Raji (cell line): Measurements from ENCODE around the gene FAM163B.

Experiments used
- POLR2A ChIP-seq: IDR thresholded peaks from 2 replicates; pipeline ENCODE4 v1.6.1; 2011; ENCODE audit warnings: low read depth, low read length, control low read depth; ENCODE audit not compliant: insufficient read depth

The FAM163B gene

DNA sequence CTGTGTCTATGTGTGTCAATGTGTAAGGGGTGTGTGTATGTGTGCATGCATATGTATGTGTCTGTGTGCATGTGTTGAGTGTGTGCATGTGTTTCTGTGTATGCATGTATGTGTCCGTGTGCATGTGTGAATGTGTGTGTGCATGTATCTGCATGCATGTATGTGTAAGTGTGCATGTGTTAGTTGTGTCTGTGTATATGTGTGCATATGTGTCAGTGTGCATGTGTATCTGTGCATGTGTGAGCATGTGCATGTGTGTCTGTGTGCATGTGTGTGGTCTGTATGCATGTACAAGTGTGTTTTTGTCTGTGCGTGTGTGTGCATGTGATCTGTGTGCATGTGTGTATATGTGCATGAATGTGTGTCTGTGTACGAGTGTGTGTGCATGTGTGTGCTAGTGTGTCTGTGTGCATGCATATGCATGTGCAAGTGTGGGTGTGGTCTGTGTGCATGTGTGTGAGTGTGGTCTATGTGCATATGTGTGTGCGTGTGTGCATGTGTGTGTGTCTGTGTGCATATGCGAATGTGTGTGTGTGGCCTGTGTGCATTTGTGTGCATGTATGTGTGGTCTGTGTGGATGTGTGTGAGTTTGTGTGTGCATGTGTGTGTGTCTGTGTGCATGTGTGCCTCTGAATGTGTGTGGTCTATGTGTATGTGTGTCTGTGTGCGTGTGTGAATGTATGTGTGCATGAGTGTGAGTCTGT is 9.6 kb downstream of the FAM163B start:
- no peak for TF ChIP-seq POLR2A

DNA sequence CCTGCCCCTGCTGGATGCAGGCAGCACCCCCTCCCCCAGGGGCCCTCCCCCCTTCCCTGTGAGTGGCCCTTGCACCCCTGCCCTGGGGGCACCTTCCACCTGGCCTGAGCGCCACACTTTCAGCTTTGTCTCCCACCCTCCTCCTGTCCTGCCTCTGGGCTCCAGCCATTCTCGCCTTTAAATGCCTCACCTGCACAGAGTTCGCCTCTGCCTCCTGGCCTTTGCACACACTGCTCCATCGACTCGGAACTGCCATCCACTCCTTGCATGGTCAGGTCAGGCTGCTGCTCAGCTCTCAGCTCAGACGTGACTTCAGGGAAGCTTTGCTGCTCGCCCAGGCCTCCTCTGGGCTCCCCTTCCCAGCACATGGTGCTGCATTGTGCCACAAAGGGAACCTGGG is 10.2 kb downstream of the FAM163B start:
- TF ChIP-seq POLR2A: no peak

DNA sequence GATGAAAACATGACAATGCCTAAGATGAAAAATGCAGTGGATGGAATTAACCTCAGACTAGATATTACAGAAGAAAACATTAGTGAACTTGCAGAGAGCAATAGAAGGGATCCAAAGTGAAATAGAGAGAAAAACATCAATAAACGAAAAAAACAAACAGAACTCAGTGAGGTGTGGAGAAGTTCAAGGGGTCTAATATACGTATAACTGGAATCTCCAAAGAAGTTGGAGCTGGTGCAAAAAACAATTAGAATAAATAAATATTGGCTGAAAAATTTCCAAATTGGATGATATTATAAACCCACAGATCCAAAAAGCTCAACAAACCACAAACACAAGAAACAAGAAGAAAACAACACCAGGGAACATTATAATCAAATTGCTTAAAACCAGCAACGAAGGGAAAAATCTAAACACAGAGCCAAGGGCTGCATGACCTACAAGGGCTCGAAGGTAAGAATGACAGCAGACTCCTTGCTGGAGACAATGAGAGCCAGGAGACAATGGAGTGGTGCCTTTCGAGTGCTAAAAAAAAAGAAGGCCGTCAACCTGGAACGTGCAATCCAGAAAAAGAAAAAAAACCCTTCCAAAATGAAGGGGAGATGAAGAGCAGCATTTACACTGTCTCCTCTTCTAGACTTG is 11.8 kb downstream of the FAM163B start:
- TF ChIP-seq POLR2A: no peak

DNA sequence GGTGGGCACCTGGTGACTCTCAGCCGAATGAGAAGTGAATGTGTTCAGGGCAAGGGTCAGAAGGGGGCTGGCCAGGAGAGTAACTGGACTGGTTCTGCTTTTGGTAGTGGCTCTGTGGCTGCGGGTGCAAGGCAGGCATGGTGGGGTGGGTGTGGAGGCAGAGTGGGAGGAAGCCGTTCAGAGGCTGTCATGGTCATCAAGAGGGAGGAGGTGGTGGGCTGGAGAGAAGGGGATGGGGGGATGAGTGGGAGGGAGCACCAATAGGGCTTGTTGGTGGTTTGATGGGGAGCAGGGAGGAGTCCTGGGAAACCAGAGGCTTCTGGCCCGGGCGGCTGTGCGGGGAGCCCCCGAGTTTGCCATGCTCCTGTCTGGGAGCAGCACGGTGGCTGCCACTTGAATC is 13.3 kb downstream of the FAM163B start:
- TF ChIP-seq POLR2A: no peak

DNA sequence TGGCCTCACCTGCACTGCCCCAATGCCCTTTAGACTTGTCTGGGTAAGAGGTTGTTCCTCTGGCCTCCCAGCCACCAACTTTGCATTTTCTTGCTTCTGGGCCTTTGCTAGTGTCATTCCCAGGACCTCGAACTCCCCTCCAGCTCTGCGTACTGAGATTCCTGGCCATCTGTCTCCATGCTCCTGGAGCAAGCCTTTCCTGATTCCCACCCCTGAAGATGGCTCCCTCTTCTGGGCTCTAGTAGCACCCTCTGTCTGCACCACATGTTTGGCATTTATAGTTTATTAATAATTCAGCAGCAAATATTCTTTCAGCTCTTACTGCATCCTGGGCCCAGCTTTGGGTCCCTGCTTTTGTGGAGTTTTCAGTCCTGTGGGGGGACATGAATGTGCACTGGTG is 14.9 kb downstream of the FAM163B start:
- TF ChIP-seq POLR2A: no peak

DNA sequence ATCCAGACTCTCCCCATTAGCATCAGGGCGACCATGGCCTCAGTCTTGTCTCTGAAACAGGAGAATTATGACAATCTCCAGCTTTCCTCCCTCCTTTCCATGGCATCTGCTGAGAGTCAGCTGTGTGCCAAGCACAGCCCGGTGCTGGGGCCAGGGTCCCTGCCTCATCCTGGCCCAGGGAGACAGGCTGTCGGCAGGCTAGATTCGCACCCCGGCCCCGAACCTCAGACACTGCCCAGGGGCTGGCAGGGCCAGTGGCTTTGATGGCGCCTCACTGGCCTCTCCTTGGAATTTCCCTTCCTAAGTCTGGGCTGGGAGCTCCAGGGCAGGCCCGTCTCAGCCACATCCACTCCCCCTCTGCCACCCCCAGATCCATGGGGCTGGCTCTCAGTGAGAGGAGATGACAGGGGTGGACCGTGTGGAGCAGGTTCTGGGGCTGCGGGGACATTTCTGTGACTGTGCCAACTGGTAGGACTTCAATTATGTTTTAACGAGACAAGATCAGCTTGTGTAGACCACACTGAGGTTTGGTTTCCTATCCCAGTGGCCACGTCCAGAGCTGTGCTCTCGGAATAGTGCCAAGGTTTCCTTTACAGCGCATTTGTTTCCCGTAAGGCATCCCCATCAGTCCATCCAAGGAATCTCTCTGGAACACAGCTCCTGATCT is 15.5 kb downstream of the FAM163B start:
- TF ChIP-seq POLR2A: no peak

DNA sequence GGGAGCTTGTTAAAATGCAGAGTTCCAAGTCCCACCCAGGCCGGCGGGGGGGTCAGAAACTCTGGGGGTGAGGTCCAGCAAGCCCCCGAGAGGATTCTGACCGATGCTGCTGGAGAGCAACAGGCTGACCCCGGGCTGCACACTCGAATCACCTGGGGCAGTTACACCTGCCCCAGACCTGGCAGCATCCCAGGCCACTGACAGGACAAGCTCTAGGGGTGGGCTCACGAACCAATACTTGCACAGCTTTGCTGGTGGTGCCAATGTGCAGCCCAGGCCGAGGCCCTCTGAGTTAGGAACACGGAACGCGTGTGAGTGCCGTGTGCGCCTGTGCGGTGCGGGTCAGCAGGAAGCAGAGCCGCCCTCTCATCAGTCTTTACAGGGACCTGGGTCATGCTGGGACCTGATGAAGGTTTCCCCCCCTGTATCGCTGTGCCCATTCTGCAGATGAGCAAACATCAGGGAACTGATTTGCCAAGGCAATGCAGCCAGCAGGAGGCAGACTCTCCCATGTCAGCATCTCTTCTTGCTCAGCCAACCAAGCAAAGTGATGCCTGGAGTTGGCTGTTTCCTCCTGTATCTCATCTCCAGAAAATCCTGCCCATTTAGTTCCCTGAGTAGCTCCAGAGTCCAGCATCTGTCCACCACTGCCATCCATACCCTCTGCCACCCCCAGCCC is 16.3 kb downstream of the FAM163B start:
- TF ChIP-seq POLR2A: no peak

DNA sequence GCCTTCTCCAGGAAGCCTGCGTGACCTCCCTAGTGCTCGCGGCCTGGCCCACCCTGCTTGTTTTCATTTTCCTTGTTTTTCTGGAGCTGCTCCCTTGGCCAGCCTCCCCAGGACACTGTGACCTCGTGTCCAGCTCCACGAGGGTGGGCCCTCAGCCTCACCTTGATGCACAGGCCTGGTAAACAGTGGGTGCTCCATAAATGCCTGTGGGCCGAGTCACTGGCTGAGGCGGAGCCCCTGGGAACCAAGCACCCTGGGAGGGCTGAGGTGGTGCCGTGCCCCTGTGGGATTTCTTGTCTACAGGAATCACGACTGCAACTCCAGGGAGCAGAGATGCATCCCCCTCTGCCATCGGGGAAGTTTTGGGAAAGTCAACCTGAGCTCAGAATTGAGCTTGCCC is 17.2 kb downstream of the FAM163B start:
- no peak for TF ChIP-seq POLR2A

DNA sequence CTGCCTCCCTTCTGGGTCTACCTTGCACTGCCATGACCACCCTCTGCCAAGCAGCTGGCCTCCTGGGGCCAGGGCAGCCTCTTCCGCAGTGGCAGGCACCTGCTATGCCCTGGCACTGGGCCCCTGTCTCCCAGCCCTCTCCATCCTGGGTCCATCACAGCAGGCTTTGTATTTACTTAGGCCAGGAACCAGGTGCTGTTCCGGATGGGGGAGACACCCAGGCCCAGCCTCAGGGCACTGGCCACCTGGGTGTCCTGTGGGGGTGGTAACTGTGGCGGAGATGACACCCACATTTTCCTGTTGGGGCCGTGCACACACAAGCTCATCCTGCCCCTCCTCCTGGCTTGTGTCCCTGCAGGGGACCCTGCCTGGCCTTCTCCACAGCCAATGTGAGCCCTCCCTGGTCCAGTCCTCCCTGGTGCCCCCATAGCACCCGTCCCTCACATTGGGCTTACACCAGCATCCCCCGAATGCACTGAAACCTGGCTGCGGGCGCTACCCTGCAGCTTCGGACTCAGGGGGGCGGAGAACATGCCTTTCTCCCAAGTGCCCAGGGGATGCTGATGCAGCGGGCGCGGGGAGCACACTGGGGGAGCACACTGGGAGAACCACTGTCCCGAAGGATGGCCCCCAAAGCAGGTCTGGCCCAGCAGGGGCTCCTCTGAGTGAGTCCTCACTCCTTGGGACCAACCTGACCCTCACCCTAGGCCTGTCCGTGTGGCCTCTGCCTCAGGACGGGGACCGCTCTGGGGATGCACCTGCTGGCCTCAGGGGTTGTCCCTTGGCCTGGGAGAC is 17.9 kb downstream of the FAM163B start:
- no peak for TF ChIP-seq POLR2A

DNA sequence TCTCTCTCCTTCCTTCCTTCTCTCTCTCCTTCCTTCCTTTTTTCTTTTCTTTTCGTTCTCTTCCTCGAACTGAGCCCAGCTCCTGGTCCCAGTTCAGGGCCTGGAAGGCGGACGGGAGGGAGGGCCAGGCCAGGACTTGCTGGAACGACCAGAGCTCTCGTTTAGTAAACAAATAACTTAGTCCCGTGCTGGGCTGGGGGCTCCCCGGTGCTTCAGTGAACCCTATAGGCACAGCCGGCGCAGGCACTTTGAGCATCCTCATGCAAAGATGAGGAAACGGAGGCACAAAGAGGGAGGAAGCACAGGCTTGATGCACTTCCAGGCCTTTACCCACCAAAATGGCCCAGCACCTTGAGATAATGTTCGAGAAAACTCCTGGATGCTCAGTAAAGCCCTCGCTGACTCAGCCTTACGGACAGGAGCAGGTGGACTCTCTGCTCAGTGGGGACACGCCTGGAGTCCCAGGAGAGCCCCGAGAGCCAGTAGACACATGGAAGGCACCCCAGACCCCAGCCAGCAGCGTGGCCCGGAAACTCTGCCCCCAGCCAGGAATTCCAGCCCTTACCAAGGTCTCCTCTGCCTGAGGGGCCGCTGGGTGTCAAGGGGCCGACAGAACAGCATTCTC is 18.8 kb downstream of the FAM163B start:
- TF ChIP-seq POLR2A: no peak

DNA sequence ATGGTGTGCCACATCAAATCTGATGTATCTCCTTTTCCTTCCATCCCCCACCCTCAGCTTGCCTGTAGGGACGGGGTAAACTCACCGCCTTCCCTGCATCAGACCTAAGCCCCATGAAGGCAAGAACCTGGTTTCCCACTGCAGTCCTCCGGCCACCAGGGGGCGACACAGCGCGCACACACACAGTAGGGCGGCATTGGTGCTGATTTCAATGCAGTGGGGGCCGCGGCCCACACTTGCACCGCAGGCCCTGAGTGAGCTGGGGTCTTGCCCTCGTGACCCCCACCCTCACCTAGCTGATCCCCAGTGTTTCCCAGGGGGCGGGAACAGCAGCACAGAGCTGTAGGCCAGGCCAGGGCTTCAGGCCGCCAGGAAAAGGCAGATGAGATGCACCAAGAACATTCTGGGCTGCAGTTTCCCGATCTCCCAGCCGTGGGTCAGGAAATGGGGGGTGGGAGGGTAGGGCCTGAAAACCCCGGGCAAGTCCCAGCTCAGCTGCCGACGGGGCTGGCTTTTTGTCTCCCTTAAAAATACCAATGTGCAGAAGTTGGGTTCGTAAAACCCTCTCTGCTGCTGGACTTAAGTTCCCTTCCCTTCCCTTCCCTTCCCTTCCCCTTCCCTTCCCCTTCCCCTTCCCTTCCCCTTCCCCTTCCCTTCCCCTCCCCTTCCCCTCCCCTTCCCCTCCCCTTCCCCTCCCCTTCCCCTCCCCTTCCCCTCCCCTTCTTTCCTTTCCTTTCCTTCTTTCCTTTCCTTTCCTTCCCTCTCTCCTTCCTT is 19.5 kb downstream of the FAM163B start:
- no peak for TF ChIP-seq POLR2A

DNA sequence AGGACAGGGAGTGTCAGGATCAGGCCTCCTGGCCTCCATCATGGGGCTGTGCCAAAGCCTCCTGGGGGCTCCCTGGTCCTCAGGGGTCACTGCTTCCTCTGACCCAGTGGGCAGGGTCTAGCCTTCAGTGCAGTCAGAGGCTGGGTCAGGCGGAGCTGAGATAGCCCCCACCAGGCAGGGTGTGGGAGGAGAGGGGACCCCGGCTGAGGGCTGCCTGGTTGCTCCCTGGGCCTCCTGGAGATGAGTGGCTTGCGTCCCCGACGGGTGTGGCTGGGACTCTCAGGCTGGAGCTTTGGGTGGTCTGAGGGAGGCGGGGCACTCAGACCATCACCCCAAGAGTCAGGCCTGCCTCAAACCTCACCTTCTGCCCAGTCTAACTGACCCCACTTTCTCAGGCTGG is 21.7 kb downstream of the FAM163B start:
- no peak for TF ChIP-seq POLR2A

DNA sequence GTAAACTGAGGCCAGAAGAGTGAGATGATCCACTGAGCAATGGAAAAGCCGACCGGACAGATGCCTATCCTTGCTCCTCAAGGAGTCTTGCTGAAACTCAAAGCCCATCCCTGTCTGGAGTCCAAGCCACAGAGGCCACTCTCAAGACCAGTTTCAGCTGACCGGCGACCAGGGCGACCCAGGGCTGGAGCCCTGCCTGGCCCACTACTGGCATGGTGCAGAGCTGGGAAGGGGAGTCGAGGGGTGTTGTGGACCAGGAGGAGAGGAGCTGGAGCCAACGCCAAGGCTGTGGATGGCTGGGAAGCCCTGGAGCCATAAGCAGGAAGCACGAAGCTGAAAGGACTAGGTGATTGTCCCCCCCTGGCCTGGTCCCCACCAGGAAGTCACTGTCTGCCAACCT is 22.1 kb downstream of the FAM163B start:
- no peak for TF ChIP-seq POLR2A
